ENCODE data around the gene SLC6A8.

DNA sequence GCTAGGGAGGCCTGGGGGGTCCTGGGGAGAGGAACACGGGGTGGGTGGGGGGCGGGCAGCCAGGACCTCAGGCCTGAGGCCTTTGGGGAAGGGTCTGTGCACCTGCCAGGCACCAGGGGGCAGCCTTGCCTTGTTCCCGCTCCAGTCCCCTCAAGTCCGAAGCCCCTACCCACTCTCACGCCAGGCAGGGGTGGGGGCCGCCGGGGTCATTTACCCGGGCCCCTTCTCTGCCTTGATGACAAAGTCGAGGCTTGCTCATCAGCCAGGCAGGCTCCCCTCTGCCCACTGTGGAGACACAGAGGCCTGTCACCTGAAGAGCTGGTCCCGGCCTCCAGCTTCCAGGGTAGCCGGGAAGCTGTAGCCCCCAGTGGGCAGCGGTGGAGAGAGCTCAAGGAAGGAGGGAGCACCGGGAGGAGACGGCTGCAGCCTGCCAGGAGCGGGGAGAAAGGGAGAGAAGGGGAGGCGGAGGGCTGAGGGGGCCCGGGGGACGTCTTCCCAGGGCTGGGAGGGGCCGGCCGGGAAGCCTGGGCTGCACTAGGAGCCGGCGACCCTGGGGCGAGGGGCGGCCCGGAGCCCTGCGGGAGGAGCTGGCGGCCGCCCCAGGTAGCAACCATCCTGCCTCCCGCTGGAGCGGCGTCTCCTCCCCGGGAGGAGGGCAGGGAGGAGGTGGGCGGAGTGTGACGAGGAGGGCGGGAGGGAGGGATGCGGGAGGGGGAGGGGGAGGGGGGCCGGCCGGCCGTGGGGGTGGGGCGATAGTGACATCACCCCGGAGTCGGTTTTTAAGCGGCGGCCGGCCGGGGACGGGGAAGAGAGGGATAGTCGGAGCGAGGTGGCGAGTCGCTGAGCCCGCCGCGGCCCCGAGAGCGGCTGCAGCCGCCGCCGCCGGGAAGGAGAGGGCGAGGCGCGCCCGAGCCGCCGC lies at the start of gene SLC6A8:
- TF ChIP-seq, protein P1, sequence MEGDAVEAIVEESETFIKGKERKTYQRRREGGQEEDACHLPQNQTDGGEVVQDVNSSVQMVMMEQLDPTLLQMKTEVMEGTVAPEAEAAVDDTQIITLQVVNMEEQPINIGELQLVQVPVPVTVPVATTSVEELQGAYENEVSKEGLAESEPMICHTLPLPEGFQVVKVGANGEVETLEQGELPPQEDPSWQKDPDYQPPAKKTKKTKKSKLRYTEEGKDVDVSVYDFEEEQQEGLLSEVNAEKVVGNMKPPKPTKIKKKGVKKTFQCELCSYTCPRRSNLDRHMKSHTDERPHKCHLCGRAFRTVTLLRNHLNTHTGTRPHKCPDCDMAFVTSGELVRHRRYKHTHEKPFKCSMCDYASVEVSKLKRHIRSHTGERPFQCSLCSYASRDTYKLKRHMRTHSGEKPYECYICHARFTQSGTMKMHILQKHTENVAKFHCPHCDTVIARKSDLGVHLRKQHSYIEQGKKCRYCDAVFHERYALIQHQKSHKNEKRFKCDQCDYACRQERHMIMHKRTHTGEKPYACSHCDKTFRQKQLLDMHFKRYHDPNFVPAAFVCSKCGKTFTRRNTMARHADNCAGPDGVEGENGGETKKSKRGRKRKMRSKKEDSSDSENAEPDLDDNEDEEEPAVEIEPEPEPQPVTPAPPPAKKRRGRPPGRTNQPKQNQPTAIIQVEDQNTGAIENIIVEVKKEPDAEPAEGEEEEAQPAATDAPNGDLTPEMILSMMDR (conservative IDR thresholded peaks at IDR 0.05; ENCODE audit: low read depth, low read length): peak; percentile 41; the same call in 1 of the 2 replicates
- TF ChIP-seq EZH2 (IDR thresholded peaks at IDR 0.05; ENCODE audit: low read length, unreplicated experiment) (no peak), EZH2phosphoT487 (IDR thresholded peaks at IDR 0.05; ENCODE audit: borderline replicate concordance, low read length) (no peak)
